GM12801 (cell line): ENCODE measurements around the gene PPP2R5B.

ENCODE experiments used
- CTCF ChIP-seq: IDR thresholded peaks from one replicate; pipeline ENCODE4 v1.5.1; 2011; ENCODE audit warnings: control low read depth; ENCODE audit not compliant: insufficient read length; ENCODE audit errors: extremely low read depth

The PPP2R5B gene

GRCh38 chr11:64878494-64879243 is 45.8 kb upstream of the PPP2R5B start, which contains the start of gene EHD1:
Gene EHD1, minus strand, starts transcription at chr11:64878621. Its CDS starts 157 bp downstream, at chr11:64878464.
- no peak for TF ChIP-seq CTCF

- no peak for TF ChIP-seq CTCF
These were observed 45.1 kb upstream of the PPP2R5B start for GRCh38 chr11:64879244-64879900.

GRCh38 chr11:64880240-64881001 is 44.1 kb upstream of the PPP2R5B start:
- TF ChIP-seq CTCF: no peak

- no peak for TF ChIP-seq CTCF
These were observed 43.0 kb upstream of the PPP2R5B start for GRCh38 chr11:64881476-64881875.

GRCh38 chr11:64882243-64882642 is 42.2 kb upstream of the PPP2R5B start:
- TF ChIP-seq CTCF: no peak

- no peak for TF ChIP-seq CTCF
These were observed 40.9 kb upstream of the PPP2R5B start for GRCh38 chr11:64883575-64883974.

GRCh38 chr11:64884019-64884418 is 40.5 kb upstream of the PPP2R5B start:
- TF ChIP-seq CTCF: no peak
